Measurements from ENCODE around the gene CCIN. TPM values are rescaled to one million over a fixed set of nuclear protein-coding genes. Genes with fewer than 3 reads are reported as not detected.

CCIN gene
- total and polyA plus RNA-seq, 9 of the 15 experiments (the other 6 are each of a cell fraction or from before 2014, with no cell fraction given), result not detected

DNA sequence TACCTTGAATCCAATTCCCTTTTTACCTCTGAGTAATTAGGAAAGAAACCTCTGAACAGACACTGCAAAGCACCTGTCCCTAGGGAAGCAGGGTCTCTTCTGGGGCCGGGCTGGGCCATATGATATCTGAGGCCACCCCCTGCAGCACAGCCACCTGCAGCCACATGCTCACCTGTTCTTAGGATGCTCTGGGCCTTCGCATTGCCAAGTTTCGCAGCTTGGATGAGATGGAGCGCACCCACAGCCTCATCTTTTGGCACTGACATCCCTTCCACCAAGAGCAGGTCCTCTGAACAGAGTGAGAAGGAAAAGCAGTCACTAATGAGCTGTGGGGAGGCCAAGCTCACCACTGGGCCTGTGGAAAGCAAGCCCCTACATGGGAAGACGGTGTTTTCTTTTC lies 48.8 kb downstream of the CCIN start:
- no peak overlapping the region for H3K4me3 ChIP-seq
- ChIA-PET POLR2A (interaction anchor here (0.6 to 1.2 kb wide), 4 partner anchors 11 to 170 kb away, joined by 3 to 4 read pairs (median 3); no protein-coding TSS in a partner anchor), CTCF (ENCODE audit: low intra/inter-chr PET ratio) (no interaction called here)
- no peaks in the 10 kb centered on the region for H3K27me3 ChIP-seq (ENCODE audit: control insufficient read depth in 2 of 2, insufficient read depth in 2 of 2, low read length in 2 of 2)
- no peak overlapping the region for H3K4me2 ChIP-seq (ENCODE audit: insufficient read depth, low read length)
- H2AFZ ChIP-seq (ENCODE audit: low read depth, low read length), result no peak overlapping the region
- ATAC-seq (no peak), FAIRE-seq (no peak), DNase-seq (ENCODE audit: extremely low read depth in 1 of 4, low spot score in 3 of 4) (no peak)
- peaks cover 6% of the 10 kb centered on the region; the same call in 1 of the 2 replicates for H4K20me1 ChIP-seq (replicated peaks; ENCODE audit: control insufficient read depth, insufficient read depth, low read length)
- BruUV-seq (replicated peaks), result no TSS peak
- WGBS (ENCODE audit: insufficient coverage, low coverage, missing lambda C conversion rate), result 75% methylated on average over 5 of the region's 5 CpGs
- intact Hi-C loops (cut with micrococcal nuclease) (no loop called here), in situ Hi-C loops (cut with MboI) (no loop called here)
- 0 out of 4 replicates have a peak overlapping the region, but pooled peaks of 1 of the 2 experiments have one; percentile 2 for H3K9ac ChIP-seq (ENCODE audit: insufficient read depth in 1 of 2, low read depth in 2 of 2, low read length in 2 of 2)
- TF ChIP-seq KDM5B (IDR thresholded peaks at IDR 0.05; ENCODE audit: insufficient replicate concordance, low read depth, low read length), result no peak
- TF ChIP-seq HNRNPL (IDR thresholded peaks at IDR 0.05; ENCODE audit: low read depth, low read length), result no peak
- TF ChIP-seq, protein P1, sequence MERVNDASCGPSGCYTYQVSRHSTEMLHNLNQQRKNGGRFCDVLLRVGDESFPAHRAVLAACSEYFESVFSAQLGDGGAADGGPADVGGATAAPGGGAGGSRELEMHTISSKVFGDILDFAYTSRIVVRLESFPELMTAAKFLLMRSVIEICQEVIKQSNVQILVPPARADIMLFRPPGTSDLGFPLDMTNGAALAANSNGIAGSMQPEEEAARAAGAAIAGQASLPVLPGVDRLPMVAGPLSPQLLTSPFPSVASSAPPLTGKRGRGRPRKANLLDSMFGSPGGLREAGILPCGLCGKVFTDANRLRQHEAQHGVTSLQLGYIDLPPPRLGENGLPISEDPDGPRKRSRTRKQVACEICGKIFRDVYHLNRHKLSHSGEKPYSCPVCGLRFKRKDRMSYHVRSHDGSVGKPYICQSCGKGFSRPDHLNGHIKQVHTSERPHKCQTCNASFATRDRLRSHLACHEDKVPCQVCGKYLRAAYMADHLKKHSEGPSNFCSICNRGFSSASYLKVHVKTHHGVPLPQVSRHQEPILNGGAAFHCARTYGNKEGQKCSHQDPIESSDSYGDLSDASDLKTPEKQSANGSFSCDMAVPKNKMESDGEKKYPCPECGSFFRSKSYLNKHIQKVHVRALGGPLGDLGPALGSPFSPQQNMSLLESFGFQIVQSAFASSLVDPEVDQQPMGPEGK (CRISPR knock-in tag; IDR thresholded peaks at IDR 0.05; ENCODE audit: borderline replicate concordance), result no peak
- no peak for TF ChIP-seq GTF2E2 (tag; IDR thresholded peaks at IDR 0.05)
- no peak for TF ChIP-seq SIN3A (IDR thresholded peaks at IDR 0.05; ENCODE audit: borderline replicate concordance in 2 of 2, control insufficient read depth in 1 of 2, low read depth in 2 of 2, low read length in 2 of 2)
- TF ChIP-seq TAF1 (IDR thresholded peaks at IDR 0.05; ENCODE audit: control insufficient read depth, extremely low read depth, insufficient read depth, low read length, severe bottlenecking), result no peak
- TF ChIP-seq, protein P2, sequence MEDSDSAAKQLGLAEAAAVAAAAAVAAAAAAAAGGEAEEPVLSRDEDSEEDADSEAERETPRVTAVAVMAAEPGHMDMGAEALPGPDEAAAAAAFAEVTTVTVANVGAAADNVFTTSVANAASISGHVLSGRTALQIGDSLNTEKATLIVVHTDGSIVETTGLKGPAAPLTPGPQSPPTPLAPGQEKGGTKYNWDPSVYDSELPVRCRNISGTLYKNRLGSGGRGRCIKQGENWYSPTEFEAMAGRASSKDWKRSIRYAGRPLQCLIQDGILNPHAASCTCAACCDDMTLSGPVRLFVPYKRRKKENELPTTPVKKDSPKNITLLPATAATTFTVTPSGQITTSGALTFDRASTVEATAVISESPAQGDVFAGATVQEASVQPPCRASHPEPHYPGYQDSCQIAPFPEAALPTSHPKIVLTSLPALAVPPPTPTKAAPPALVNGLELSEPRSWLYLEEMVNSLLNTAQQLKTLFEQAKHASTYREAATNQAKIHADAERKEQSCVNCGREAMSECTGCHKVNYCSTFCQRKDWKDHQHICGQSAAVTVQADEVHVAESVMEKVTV (CRISPR knock-in tag; IDR thresholded peaks at IDR 0.05), result no peak
- TF ChIP-seq ZNF75A (CRISPR knock-in tag; IDR thresholded peaks at IDR 0.05), result no peak
- peaks cover 84% of the 10 kb centered on the region for H3K36me3 ChIP-seq (ENCODE audit: control insufficient read depth, insufficient read depth, low read length)
- H3K79me2 ChIP-seq (ENCODE audit: control insufficient read depth, insufficient read depth, low read length), result peaks cover 3% of the 10 kb centered on the region; the same call in 1 of the 3 replicates
- H3K27ac ChIP-seq (ENCODE audit: extremely low read depth, low read depth, low read length), result no peak overlapping the region
- H3K4me1 ChIP-seq (replicated peaks in 1 of 2; ENCODE audit: control insufficient read depth in 2 of 2, insufficient read depth in 2 of 2, low read length in 2 of 2), result peaks cover 11 to 28% of the 10 kb centered on the region in 2 experiments
- no peaks in the 10 kb centered on the region for H3K9me3 ChIP-seq (replicated peaks; ENCODE audit: control insufficient read depth, insufficient read depth, low read depth, low read length)
- H3K9me1 ChIP-seq (ENCODE audit: control insufficient read depth, insufficient read depth, low read length), result no peaks in the 10 kb centered on the region

Measured in K562 (cell line).